Measurements from ENCODE around the gene INO80.

Gene INO80

GRCh38 chr15:41073028-41073427 is 43.1 kb downstream of the INO80 start:
- H3K4me3 ChIP-seq (ENCODE audit: control insufficient read depth, low read depth, low read length): no peak overlapping the region
- TF ChIP-seq CTCF (IDR thresholded peaks at IDR 0.05; ENCODE audit: control insufficient read depth, insufficient read depth, low read depth, low read length, missing control alignments): no peak

GRCh38 chr15:41072013-41072412 is 44.1 kb downstream of the INO80 start:
- DNase-seq (ENCODE audit: low read depth): no peak
- no peak for TF ChIP-seq CTCF (IDR thresholded peaks at IDR 0.05; ENCODE audit: control insufficient read depth, insufficient read depth, low read depth, low read length, missing control alignments)
- H3K4me3 ChIP-seq (ENCODE audit: control insufficient read depth, low read depth, low read length): no peak overlapping the region

More at GRCh38 chr15:41073028-41073427, 43.1 kb downstream of the INO80 start:
- no peak for DNase-seq (ENCODE audit: low read depth)

- no peak for DNase-seq (ENCODE audit: low read depth)
- no peak overlapping the region for H3K4me3 ChIP-seq (ENCODE audit: control insufficient read depth, low read depth, low read length)
- no peak for TF ChIP-seq CTCF (IDR thresholded peaks at IDR 0.05; ENCODE audit: control insufficient read depth, insufficient read depth, low read depth, low read length, missing control alignments)
Observed at GRCh38 chr15:41066516-41066915, 49.6 kb downstream of the INO80 start.

DNA sequence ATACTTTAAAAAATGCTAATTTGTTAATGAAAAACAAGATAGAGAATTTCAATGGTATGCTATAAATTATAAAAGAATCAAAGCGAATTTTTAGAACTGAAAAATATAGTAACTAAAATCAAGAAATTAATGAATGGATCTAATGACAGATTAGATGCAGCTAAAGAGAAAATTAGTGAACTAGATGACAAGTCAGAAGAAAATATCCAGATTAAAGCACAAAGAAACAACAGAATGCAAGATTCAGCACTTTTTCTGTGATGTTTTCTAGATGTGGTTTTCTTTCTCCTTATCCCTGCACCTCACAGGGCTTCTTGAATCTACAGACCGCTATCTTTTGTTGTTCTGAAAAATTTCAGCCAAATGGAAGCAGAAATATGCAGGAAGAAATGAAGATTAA is 54.4 kb downstream of the INO80 start:
- no peak overlapping the region for H3K4me3 ChIP-seq (ENCODE audit: control insufficient read depth, low read depth, low read length)
- DNase-seq (ENCODE audit: low read depth): no peak
- no peak for TF ChIP-seq CTCF (IDR thresholded peaks at IDR 0.05; ENCODE audit: control insufficient read depth, insufficient read depth, low read depth, low read length, missing control alignments)

- H3K4me3 ChIP-seq (ENCODE audit: control insufficient read depth, low read depth, low read length): no peak overlapping the region
- no peak for TF ChIP-seq CTCF (IDR thresholded peaks at IDR 0.05; ENCODE audit: control insufficient read depth, insufficient read depth, low read depth, low read length, missing control alignments)
- DNase-seq (ENCODE audit: low read depth): no peak
Observed at GRCh38 chr15:41060505-41060904, 55.6 kb downstream of the INO80 start.

DNA sequence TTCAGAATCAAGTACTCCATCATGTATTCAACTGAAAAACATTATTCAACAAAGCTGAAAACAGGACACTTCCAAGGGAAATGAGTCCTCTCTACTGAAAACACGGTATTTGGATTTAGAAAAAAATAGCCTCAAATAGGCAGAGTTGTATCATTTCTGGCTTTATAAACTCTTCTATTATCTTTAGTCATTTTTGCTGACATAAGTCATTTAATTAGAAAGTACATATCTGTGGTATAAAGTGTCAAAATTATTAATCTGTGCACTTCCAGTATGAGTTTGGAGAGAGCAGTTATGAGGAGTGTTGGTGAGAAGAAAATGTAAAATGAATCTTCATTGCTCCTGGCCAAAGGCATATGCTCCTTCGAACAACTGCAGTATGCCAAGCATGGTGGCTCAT is 59.3 kb downstream of the INO80 start:
- no peak overlapping the region for H3K4me3 ChIP-seq (ENCODE audit: control insufficient read depth, low read depth, low read length)
- no peak for DNase-seq (ENCODE audit: low read depth)
- no peak for TF ChIP-seq CTCF (IDR thresholded peaks at IDR 0.05; ENCODE audit: control insufficient read depth, insufficient read depth, low read depth, low read length, missing control alignments)

DNA sequence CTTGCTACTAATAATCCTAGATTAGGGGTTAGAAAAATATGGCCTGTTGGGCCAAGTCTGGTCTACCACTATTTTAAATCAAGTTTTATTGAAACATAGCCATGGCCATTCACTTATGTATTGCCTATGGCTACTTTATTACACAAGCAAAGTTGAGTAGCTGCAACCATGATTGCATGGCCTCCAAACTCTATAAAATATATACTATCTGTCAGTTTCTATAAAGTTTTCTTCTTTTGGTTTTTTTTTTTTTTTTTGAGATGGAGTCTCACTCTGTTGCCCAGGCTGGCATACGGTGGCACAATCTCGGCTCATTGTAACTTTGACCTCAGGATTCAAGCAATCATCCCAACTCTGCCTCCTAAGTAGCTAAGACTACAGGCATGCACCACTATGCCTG is 60.4 kb downstream of the INO80 start:
- no peak overlapping the region for H3K4me3 ChIP-seq (ENCODE audit: control insufficient read depth, low read depth, low read length)
- no peak for TF ChIP-seq CTCF (IDR thresholded peaks at IDR 0.05; ENCODE audit: control insufficient read depth, insufficient read depth, low read depth, low read length, missing control alignments)
- DNase-seq (ENCODE audit: low read depth): no peak

Data from AG09309 (cell line).